Suppressor macrophage treated with lipopolysaccharide for 1 hour (primary cell): Measurements from ENCODE around the gene BRD3.

Experiments used
- DNase-seq, 3 donors: peaks; one replicate each; pipeline ENCODE4 v3.0.0-alpha.2; 2020 to 2022

Gene BRD3

DNA sequence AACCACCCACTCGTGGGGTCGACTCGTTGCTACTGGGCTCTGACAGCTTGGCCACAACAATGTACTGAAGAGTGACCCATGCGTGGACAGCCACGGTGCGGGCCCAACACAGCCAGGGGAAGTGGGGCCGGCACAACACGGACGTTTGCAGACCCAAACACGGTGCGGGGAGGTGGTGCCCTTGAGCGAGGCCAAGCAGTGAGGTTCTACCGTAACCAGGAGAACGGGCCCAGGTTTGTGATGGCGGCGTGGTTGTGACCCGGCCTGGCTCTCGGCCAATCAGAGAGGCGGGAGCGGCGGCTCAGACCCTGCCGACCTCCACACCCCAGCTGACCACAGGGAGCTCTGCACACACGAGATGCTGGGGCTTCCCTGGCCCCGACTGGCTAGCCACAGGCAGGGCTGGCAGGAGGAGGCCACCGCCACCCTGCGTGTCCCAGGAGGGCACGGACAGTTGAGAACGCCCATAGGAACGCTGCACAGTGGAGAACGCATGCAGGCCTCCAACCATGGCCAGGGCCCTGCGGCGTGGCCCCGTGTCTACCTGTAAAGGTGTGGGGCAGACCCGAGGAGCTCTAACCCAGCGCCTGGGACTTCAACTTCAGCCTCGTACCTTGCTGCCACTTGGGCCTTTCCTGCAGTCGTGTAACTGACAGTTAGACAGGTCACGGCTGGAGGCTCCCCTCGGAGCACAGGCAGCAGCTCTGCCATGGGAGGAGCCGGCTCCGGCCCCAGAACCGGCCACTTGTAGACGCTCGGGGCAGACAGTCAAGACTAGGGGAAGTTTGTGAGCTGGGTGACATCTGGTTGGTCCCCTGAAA lies 13.7 kb downstream of the BRD3 start:
- no peak for DNase-seq

DNA sequence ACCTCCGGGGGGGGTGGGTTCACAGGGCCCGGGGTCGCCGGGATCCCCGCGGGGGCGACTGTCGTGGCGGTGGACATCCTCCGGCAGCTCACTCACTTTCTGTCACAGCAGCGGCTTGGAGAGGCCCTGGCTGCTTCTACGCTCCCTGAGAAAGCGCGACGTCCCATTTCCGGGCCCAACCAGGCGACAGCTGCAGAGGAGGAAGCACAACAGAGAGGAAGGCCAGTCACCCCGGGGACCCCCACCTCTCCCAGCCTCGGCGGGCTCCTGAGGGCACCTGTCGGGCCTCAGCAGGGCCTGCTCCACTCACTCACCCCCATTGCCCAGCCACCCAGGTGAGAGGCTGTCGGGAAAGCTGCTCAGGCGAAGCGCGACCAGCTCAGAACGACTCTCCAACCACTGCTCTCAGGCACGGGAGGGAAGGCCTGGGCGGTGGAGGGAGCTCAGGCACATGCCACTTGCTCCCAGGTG lies 14.4 kb downstream of the BRD3 start:
- no peak for DNase-seq

GRCh38 chr9:134052941-134053340 lies 14.9 kb downstream of the BRD3 start:
- no peak for DNase-seq

DNA sequence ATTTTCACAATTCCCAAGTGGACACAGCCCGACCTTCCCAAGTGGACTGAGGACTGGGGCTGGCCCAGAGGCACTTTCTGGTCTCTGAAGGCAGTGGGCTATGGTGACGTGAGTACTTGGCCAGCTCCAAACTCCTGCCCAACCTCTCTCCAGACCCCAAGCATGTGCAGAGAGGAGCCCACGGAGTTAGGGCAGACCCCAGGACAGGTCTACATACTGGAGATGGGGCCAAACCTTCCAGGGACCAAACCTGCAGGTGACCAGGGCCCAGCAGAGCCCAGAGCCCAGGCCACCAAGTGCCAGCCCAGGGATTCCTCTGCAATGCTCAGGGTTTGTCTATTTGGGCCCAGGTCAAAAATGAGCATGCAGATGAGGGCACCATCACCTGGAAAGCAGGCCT lies 15.3 kb downstream of the BRD3 start:
- DNase-seq: no peak

DNA sequence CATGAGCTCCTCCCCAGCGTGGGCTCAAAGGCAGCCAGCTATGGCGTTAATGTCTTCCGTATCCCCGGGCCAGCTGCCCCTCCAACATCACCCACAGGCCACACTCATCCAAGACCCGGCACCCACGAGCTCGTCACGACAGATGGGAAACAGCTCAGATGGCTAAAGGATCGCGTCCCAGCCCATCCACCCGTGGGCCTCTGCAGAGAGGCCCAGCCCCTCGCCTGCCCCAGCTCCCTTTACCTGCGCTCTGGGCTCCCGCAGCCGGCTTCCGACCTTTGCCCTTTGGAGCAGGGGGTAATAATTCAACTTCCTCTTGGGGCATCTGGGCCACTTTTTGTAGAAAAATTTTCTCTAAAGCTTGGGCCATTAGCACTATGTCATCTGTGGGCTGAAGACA lies 16.5 kb downstream of the BRD3 start:
- no peak for DNase-seq

DNA sequence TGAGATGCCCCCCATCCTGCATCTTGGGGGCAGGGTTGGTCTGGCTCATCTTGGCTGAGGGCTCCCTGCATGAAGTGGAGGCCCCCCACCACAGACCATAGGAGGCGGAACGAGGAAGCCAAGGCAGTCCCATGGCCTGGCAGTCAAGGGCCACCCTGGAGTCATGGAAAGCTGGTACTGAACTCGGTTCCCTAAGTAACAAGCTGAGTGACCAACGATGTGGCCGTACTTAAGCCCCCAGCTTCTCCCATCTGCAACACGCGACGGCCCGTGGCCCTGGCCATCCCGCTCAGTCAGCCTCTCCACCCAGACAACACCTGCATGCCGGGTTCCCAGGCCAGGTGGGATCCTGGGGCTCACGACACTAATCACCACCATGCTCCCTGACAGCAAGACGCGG lies 17.1 kb downstream of the BRD3 start:
- DNase-seq: no peak

- no peak for DNase-seq
Measured at GRCh38 chr9:134049772-134050588, 17.8 kb downstream of the BRD3 start.

- DNase-seq: no peak
Measured at GRCh38 chr9:134049236-134049635, 18.6 kb downstream of the BRD3 start.

DNA sequence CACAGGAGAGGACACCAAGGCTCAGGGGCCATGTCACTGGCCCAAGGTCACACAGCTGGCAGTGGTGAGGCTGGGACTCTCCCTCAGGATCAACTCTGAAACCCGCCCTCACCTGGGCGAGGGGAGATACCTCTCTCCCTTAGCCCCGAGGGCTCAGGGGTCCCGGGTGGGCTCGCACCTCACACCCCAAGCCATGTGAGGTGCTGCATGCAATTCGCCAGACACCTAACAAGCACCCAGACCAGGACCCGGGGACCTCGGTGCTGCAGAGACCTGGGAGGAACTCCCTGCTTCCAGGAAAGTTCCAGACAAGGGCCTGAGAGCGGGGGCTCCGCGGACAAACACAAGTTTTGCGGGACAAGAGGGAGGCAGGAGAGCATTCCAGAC lies 19.3 kb downstream of the BRD3 start:
- no peak for DNase-seq

DNA sequence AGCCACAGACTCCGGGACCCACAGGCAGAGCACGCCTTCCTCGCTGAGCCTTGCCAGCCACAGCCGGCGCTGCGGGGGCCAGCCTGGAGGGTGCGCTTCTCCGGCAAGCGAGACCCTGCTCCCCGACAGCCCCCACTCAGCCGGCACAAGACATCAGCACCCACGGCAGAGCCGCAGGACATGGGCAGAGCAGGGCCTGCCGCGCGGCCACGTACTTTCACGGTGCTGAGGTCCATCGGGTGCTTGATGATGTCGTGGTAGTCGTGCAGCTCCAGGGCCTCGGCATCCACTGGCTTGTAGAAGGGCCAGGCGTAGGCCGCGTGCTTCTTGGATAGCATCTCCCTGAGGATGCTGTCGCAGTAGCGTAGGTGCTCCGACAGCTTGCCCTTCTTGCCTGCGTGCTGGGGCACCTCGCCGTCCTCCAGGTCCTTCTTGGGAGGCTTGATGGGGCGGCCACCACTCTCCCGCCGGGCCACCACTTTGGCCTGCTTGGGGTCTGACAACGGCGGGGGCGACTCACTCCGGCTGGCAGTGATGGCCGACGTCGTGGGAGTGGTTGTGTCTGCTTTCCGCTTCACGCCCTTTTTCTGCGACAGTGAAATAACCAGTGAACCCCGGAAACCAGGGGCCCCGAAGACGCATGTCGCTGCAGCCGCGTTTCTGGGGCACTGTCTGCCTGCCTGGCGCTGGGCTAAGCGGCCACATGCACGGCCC lies 19.8 kb downstream of the BRD3 start:
- DNase-seq: no peak

GRCh38 chr9:134046894-134047681 lies 20.7 kb downstream of the BRD3 start:
- no peak for DNase-seq

GRCh38 chr9:134045841-134046544 lies 21.8 kb downstream of the BRD3 start:
- no peak for DNase-seq

DNA sequence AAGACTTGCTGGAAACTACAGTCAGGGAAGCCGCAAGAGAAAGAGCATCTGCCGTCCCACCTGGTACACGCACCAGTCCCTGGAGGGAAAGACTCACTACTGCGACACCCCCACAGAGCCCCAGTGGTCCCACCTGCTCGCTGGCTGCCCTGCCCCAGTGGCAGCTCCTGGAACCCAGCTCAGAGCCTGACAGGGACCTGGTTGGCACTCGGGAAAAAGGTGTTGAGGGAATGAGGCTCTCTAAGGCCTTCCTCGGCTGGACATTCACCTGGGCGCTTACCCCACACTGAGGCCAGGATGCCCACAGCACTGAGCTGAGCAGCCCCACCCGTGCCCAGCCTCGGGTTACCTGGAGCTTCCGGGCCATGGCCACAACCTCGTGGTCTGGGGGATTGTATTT lies 22.9 kb downstream of the BRD3 start:
- DNase-seq: no peak

DNA sequence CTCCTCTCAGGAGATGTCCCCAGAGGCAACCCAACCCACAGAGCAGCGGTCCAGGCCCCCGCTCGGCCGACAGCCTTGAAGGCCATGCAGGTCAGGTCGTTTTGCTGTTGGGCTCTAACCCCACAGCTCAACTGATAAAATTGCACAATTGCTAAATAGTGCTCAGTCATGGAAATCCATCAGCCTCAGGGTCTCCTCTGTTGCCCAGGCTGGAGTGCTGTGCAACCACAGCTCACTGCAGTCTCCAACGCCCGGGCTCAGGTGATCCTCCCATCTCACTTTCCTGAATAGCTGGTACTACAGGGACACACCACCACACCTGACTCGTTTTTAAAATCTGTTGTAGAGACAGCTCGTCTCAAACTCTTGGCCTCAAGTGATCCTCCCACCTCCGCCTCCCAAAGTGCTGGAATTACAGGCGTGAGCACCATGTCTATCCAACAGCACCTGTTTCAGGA lies 24.3 kb downstream of the BRD3 start:
- DNase-seq: no peak

DNA sequence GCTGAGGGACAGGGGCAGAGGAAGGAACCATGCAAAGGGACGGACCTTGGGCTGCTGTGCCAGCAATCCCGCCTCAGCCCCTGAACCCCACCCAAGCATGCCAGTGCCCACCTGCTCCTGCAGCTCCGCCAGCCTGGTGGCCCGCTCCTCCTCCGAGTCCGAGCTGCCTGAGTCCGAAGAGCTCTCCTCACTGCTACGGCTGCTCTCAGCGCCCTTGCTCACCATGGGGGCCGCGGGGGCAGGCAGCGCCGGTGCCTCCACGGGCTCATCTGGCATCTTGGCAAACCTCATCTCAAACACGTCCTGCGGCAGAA lies 26.2 kb downstream of the BRD3 start:
- DNase-seq: no peak

DNA sequence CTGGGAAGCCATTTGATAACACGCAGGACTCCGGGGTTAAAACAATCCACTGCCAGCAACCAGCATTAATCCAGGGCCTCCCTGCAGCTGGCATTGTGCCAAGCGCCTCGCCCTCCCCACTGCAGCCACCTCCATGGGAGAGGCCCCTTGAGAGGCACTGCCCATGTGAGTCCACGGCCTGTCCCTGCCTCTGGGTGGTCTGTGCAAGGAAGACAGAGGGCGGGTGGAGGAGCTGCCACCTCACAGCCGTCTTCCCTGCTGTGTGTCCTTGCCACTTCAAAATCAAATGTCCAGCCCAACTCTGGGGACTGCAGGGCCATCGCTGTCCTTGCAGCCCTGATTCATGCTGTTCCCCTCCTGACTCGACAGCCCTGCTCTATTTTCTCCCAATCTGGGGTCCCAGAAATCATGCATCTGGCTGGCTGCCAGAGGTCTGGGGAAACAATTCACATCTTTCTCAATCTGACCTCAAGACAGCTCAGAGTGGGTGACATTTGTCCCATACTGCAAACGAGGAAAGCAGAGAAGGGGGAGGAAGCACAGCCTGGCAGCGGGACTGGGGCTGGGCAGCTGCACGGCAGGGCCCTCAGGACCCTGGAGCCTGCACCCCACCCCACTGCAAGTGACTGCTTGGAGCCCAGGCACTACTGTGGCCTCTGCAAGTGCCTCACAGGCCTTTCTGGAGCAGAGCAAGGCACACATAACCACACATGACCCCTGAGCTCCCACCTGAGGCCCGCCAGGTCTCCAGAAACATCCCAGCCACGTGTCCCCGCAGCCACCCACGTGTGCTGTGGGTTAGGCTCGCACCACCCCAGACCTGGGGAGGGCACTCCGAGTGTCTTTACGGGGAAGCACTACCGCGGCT lies 26.8 kb downstream of the BRD3 start:
- no peak for DNase-seq

DNA sequence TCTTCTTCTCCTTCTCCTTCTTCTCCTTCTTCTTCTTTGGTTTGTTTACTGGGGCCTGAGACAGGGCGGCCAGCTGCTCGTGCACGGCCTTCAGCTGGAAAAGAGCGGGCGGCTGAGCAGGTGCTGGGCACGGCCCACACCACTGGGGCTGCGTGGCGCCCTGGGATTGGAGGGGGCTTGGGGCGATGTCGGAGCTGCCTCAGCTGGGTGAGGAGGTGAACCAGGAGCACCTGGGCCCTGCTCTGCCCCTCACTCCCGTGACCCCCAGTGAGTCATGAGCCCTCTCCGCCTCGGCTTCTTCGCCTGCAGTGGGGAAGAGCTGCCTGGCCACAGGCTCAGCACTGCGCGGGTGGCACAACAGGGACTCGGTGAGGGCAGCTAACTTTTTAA lies 27.7 kb downstream of the BRD3 start:
- no peak for DNase-seq

- no peak for DNase-seq
Measured at GRCh38 chr9:134039386-134040175, 28.2 kb downstream of the BRD3 start.

GRCh38 chr9:134037641-134038040 lies 30.2 kb downstream of the BRD3 start:
- DNase-seq: no peak

GRCh38 chr9:134036130-134036529 lies 31.7 kb downstream of the BRD3 start:
- DNase-seq: no peak
